ENCODE results near the gene SIRT1.
"Not testable (repeated sequence)": the region's sequence is repeated elsewhere in the genome, so short reads cannot be mapped to it uniquely, and the experiment has no call there.

SIRT1 gene

GRCh38 chr10:67877421-67877820 lies 7.0 kb upstream of the SIRT1 start:
- DNase-seq: not testable (repeated sequence)

GRCh38 chr10:67878133-67878532 lies 6.3 kb upstream of the SIRT1 start:
- no peak for DNase-seq

- peak; percentile 89 for DNase-seq
These were observed 645 bp upstream of the SIRT1 start for GRCh38 chr10:67883710-67884312.

- DNase-seq: peak; percentile 82 to 85
These were observed 600 bp downstream of the SIRT1 start for GRCh38 chr10:67884842-67885670.

GRCh38 chr10:67893637-67894036 lies 9.2 kb downstream of the SIRT1 start:
- DNase-seq: no peak

GRCh38 chr10:67903581-67903980 lies 19.1 kb downstream of the SIRT1 start:
- DNase-seq: no peak

- no peak for DNase-seq
These were observed 28.0 kb downstream of the SIRT1 start for GRCh38 chr10:67912331-67912946.

- DNase-seq: no peak
These were observed 30.4 kb downstream of the SIRT1 start for GRCh38 chr10:67914777-67915340.

GRCh38 chr10:67917169-67917568 lies 32.7 kb downstream of the SIRT1 start:
- no peak for DNase-seq

- no peak for DNase-seq
These were observed 33.2 kb downstream of the SIRT1 start for GRCh38 chr10:67917679-67918078.

- no peak for DNase-seq
These were observed 36.6 kb downstream of the SIRT1 start for GRCh38 chr10:67921065-67921464.

- DNase-seq: no peak
These were observed 39.1 kb downstream of the SIRT1 start for GRCh38 chr10:67923551-67923950.

GRCh38 chr10:67924136-67924535 lies 39.7 kb downstream of the SIRT1 start:
- no peak for DNase-seq

GRCh38 chr10:67925449-67926005 lies 41.1 kb downstream of the SIRT1 start:
- DNase-seq: no peak

GRCh38 chr10:67926951-67927350 lies 42.5 kb downstream of the SIRT1 start:
- no peak for DNase-seq

- DNase-seq: no peak
These were observed 48.7 kb downstream of the SIRT1 start for GRCh38 chr10:67933199-67933598.

- DNase-seq: peak; percentile 21 to 31
These were observed 49.9 kb downstream of the SIRT1 start for GRCh38 chr10:67934336-67934735.

GRCh38 chr10:67935223-67935622 lies 50.8 kb downstream of the SIRT1 start:
- no peak for DNase-seq

GRCh38 chr10:67936416-67936815 lies 52.0 kb downstream of the SIRT1 start:
- no peak for DNase-seq

GRCh38 chr10:67943917-67944316 lies 59.5 kb downstream of the SIRT1 start:
- no peak for DNase-seq

- no peak for DNase-seq
These were observed 71.2 kb downstream of the SIRT1 start for GRCh38 chr10:67955614-67956013.

GRCh38 chr10:67959839-67960476 lies 75.5 kb downstream of the SIRT1 start:
- no peak for DNase-seq

- no peak for DNase-seq
These were observed 81.0 kb downstream of the SIRT1 start for GRCh38 chr10:67965456-67965855.
